ENCODE measurements around the gene PPP2R1B.

Gene PPP2R1B

GRCh38 chr11:111765984-111766833 is at the start of gene PPP2R1B:
Gene PPP2R1B, minus strand, starts transcription at chr11:111766389. Its CDS starts 28 bp downstream, at chr11:111766361.
- peak; percentile 93 for DNase-seq

- no peak for DNase-seq
These were observed 49.3 kb upstream of the PPP2R1B start for GRCh38 chr11:111815489-111815888.

- no peak for DNase-seq
These were observed 48.5 kb upstream of the PPP2R1B start for GRCh38 chr11:111814557-111815320.

GRCh38 chr11:111814106-111814505 is 47.9 kb upstream of the PPP2R1B start:
- no peak for DNase-seq

DNA sequence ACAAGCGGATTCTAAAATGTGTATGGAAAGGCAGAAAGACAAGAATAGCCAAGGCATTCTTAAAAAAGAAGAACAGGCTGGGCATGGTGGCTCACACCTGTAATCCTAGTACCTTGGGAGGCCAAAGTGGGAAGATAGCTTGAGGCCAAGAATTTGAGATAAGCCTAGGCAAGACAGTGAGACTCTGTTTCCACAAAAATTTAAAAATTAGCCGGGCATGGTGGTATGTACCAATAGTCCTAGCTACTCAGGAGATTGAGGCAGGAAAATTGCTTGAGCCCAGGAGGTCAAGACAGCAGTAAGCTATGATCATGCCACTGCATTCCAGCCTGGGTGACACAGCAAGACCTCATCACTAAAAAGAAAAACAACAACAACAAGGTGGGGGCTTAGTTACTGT is 46.0 kb upstream of the PPP2R1B start:
- DNase-seq = peak; percentile 37

- DNase-seq = no peak
These were observed 45.3 kb upstream of the PPP2R1B start for GRCh38 chr11:111811445-111811844.

GRCh38 chr11:111808834-111809233 is 42.6 kb upstream of the PPP2R1B start:
- DNase-seq = no peak

GRCh38 chr11:111808063-111808588 is 41.9 kb upstream of the PPP2R1B start:
- no peak for DNase-seq

- no peak for DNase-seq
These were observed 40.9 kb upstream of the PPP2R1B start for GRCh38 chr11:111807076-111807475.

- peak; percentile 14 for DNase-seq
These were observed 34.9 kb upstream of the PPP2R1B start for GRCh38 chr11:111801135-111801534.

DNA sequence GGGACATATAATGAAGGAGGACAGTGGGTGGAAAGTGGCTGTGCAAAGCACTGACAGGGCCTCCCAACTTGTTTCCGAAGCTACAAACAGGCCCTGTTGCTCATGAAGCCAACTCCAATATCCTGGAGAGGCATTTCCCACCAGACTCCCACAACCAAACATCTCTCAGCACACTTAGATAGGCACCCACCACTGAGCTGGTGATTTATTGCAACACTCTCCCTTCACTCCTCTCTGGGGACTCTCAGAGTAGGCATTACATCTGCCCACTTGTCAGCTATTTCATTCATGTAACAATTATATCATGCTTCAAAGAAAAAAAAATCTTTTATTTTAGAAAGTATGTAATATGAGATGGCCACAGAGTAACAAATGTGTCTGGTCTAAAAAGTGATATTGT is 32.1 kb upstream of the PPP2R1B start:
- peak; percentile 40 for DNase-seq

DNA sequence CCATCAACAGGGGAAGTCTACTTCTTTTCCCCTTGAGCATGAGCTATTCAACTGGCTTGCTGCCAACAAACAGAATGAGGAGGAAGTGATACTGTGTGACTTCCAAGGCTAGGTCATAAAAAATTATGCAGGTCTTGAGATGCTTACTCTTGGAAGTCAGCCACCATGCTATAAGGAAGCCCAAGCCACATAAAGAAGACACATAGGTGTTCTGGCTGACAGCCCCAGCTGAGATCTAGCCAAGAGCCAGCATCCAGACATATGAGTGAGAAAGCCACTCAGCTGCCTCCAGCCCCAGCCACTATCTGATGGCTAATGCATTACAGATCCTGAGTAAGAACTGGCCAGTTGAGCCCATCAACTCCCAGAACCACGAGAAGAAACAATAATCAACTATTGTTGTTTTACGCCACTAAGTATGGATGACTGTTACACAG is 31.0 kb upstream of the PPP2R1B start:
- no peak for DNase-seq

GRCh38 chr11:111796696-111797095 is 30.5 kb upstream of the PPP2R1B start:
- peak; percentile 2 for DNase-seq

GRCh38 chr11:111795334-111795985 is 29.3 kb upstream of the PPP2R1B start:
- peak; percentile 10 for DNase-seq

DNA sequence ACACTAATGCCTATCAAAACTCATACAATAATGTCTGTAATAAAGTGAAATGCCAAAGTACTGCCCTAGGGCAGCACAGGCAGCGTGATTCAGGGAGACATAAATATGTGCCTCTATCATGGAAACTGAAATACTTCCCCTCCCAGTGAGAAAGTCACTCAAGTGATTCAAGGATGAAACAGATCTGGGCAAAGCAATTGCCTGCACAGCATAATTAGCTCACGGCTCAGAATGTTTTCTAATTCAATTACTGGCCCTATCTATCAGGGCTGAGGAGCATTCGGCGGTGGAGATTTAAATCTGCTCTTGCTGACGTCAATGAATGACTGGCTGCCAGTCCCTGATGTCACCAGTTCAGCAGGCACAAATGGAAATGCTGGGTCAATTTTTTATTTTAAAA is 27.7 kb upstream of the PPP2R1B start:
- DNase-seq = peak; percentile 16

DNA sequence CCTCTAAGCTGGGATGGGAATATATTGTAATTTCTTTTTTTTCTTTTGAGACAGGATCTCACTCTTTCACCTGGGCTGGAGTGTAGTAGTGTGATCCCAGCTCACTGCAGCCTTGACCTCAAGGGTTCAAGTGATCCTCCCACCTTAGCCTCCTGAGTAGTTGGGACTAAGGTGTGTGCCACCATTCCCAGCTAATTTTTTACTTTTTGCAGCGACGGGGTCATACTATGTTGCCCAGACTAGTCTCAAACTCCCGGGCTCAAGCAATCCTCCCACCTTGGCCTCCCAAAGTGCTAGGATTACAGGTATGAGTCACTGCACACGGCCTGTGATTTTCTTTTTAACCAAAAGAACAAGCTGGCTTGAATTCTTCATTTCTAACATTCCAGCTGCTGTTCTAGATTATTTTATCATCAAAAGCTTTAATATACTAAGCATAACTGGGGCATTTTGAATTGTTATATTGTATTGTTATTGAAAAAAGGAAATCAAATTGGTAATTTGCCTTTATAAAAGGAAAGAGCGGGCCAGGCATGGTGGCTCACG is 26.8 kb upstream of the PPP2R1B start:
- peak; percentile 7 for DNase-seq

- peak; percentile 7 for DNase-seq
These were observed 26.1 kb upstream of the PPP2R1B start for GRCh38 chr11:111792314-111792713.

GRCh38 chr11:111788464-111788863 is 22.3 kb upstream of the PPP2R1B start:
- DNase-seq = peak; percentile 7

DNA sequence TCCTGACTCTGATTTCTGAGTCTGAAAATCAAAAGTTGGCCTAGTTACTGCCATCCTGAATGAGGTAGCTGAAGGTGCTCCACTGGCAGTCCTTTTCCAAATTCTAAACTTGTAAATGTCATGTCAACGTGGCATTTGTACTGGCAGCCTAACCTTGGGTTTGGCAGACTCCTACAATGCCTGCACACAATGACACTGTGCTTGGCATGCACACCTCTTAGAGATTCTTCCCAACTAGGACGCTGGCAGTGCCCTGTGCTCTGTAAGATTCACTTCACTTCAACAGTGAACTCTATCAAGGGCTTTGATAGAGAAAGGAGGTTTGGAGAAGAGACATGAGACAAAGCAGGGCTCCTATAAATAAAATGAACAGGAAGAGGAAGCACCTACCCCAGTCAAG is 21.9 kb upstream of the PPP2R1B start:
- DNase-seq = peak; percentile 18

- peak; percentile 9 for DNase-seq
These were observed 19.8 kb upstream of the PPP2R1B start for GRCh38 chr11:111785886-111786412.

DNA sequence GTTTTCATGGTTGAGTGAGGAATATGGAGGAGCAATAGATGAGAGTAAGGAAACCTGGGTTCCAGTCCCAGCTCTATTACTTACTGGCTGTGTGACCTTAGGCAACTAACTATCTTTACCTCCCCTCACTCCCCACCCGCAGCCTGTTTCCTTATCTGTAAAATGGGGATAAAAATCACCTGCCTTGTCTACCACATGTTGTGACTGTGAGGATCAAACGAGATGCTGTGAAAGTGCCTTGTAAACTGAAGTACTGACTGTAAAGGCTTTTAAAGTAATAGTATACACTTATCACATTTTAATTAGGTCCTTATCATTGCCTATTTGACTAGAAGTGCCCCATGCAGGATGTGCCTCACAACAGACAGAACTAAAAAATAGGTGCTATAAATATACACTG is 18.9 kb upstream of the PPP2R1B start:
- DNase-seq = no peak

GRCh38 chr11:111784311-111784710 is 18.1 kb upstream of the PPP2R1B start:
- DNase-seq = peak; percentile 7
